ENCODE data around the gene MX1.
"Not testable (repeated sequence)": the region's sequence is repeated elsewhere in the genome, so short reads cannot be mapped to it uniquely, and the experiment has no call there.

MX1 gene

GRCh38 chr21:41418956-41419680 lies 6.9 kb upstream of the MX1 start:
- no peak overlapping the region for H3K4me3 ChIP-seq (ENCODE audit: low read length, poor library complexity, severe bottlenecking)
- H2AFZ ChIP-seq (ENCODE audit: low read length) = no peak overlapping the region
- H3K27me3 ChIP-seq (ENCODE audit: insufficient read depth, low read length, poor library complexity, severe bottlenecking) = no peaks in the 10 kb centered on the region
- peaks cover 5% of the 10 kb centered on the region for H3K4me1 ChIP-seq (ENCODE audit: insufficient read depth, low read length, poor library complexity, severe bottlenecking)
- no peak overlapping the region for H3K4me2 ChIP-seq (ENCODE audit: low read depth, low read length, poor library complexity, severe bottlenecking)
- H3K9me2 ChIP-seq (replicated peaks; ENCODE audit: low read depth, low read length) = no peaks in the 10 kb centered on the region
- peaks cover 4% of the 10 kb centered on the region; the same call in 1 of the 2 replicates for H3K9me3 ChIP-seq (ENCODE audit: insufficient read depth, low read depth, low read length)
- no peaks in the 10 kb centered on the region for H4K20me1 ChIP-seq (ENCODE audit: insufficient read depth, low read length, poor library complexity, severe bottlenecking)
- TF ChIP-seq CTCF (conservative IDR thresholded peaks at IDR 0.05; ENCODE audit: low read length) = no peak
- TF ChIP-seq EZH2phosphoT487 (IDR thresholded peaks at IDR 0.05; ENCODE audit: borderline replicate concordance) = no peak
- H3F3A ChIP-seq (ENCODE audit: low read depth) = no peaks in the 10 kb centered on the region
- H3K36me3 ChIP-seq (ENCODE audit: insufficient read depth, low read length) = no peaks in the 10 kb centered on the region
- H3K79me2 ChIP-seq (ENCODE audit: insufficient read depth, low read length) = no peaks in the 10 kb centered on the region
- H3K9ac ChIP-seq (ENCODE audit: low read depth, low read length, poor library complexity, severe bottlenecking) = no peak overlapping the region

GRCh38 chr21:41419921-41420862 lies 5.8 kb upstream of the MX1 start:
- no peaks in the 10 kb centered on the region for H3K9me2 ChIP-seq (replicated peaks; ENCODE audit: low read depth, low read length)
- H2AFZ ChIP-seq (ENCODE audit: low read length) = peak overlapping the region; percentile 90
- peaks cover 5% of the 10 kb centered on the region for H3K4me1 ChIP-seq (ENCODE audit: insufficient read depth, low read length, poor library complexity, severe bottlenecking)
- H3K79me2 ChIP-seq (ENCODE audit: insufficient read depth, low read length) = no peaks in the 10 kb centered on the region
- peak overlapping the region; percentile 81 for H3K9ac ChIP-seq (ENCODE audit: low read depth, low read length, poor library complexity, severe bottlenecking)
- no peaks in the 10 kb centered on the region for H3K36me3 ChIP-seq (ENCODE audit: insufficient read depth, low read length)
- H3K9me3 ChIP-seq (ENCODE audit: insufficient read depth, low read depth, low read length) = peaks cover 4% of the 10 kb centered on the region; the same call in 1 of the 2 replicates
- peak overlapping the region; percentile 89 for H3K4me3 ChIP-seq (ENCODE audit: low read length, poor library complexity, severe bottlenecking)
- H3F3A ChIP-seq (ENCODE audit: low read depth) = no peaks in the 10 kb centered on the region
- no peak for TF ChIP-seq CTCF (conservative IDR thresholded peaks at IDR 0.05; ENCODE audit: low read length)
- TF ChIP-seq EZH2phosphoT487 (IDR thresholded peaks at IDR 0.05; ENCODE audit: borderline replicate concordance) = no peak
- H3K4me2 ChIP-seq (ENCODE audit: low read depth, low read length, poor library complexity, severe bottlenecking) = peak overlapping the region; percentile 80
- H4K20me1 ChIP-seq (ENCODE audit: insufficient read depth, low read length, poor library complexity, severe bottlenecking) = no peaks in the 10 kb centered on the region
- no peaks in the 10 kb centered on the region for H3K27me3 ChIP-seq (ENCODE audit: insufficient read depth, low read length, poor library complexity, severe bottlenecking)

GRCh38 chr21:41420998-41421397 lies 5.0 kb upstream of the MX1 start:
- H3K4me2 ChIP-seq (ENCODE audit: low read depth, low read length, poor library complexity, severe bottlenecking) = peak overlapping the region; percentile 80
- H3K9me2 ChIP-seq (replicated peaks; ENCODE audit: low read depth, low read length); H3K79me2 ChIP-seq (ENCODE audit: insufficient read depth, low read length); H3F3A ChIP-seq (ENCODE audit: low read depth); H3K27me3 ChIP-seq (ENCODE audit: insufficient read depth, low read length, poor library complexity, severe bottlenecking); H3K36me3 ChIP-seq (ENCODE audit: insufficient read depth, low read length); H3K4me1 ChIP-seq (ENCODE audit: insufficient read depth, low read length, poor library complexity, severe bottlenecking); H2AFZ ChIP-seq (ENCODE audit: low read length); H4K20me1 ChIP-seq (ENCODE audit: insufficient read depth, low read length, poor library complexity, severe bottlenecking); H3K9me3 ChIP-seq (ENCODE audit: insufficient read depth, low read depth, low read length): not testable (repeated sequence)
- peak overlapping the region; percentile 89 for H3K4me3 ChIP-seq (ENCODE audit: low read length, poor library complexity, severe bottlenecking)
- peak overlapping the region; percentile 81 for H3K9ac ChIP-seq (ENCODE audit: low read depth, low read length, poor library complexity, severe bottlenecking)

Measured in Loucy (cell line).